GM12878 (cell line): ENCODE measurements around the gene BANP. TPM values are rescaled to one million over a fixed set of nuclear protein-coding genes. Genes with fewer than 3 reads are reported as not detected.

ENCODE experiments used
- ATAC-seq: fragments of 200-7000 bp; cut with Tn5 transposase; 3 replicates; pipeline ENCODE4 v1.9.1; 2020; ENCODE audit warnings: mild to moderate bottlenecking, moderate library complexity
- BruUV-seq: library from RNA; stranded (reverse); fragments of 400-500 nt; replicated peaks from 2 replicates; lab custom pipeline; 2021; lab: Mats Ljungman, UMichigan
- CTCF ChIA-PET: fragments of 300-600 bp; sonication (Branson Sonifier 250); formaldehyde crosslinking; extraction: SDS; loops from one replicate; lab custom pipeline; 2021; ENCODE audit warnings: inconsistent platforms; lab: Yijun Ruan, JAX
- POLR2A ChIA-PET: fragments of 350-600 bp; formaldehyde crosslinking; extraction: SDS; loops from one replicate; lab custom pipeline; 2021; ENCODE audit warnings: inconsistent platforms; lab: Charles Lee
- RAD21 ChIA-PET: fragments of 300-600 bp; sonication (Branson Sonifier 250); formaldehyde crosslinking; loops from one replicate; lab custom pipeline; 2023; ENCODE audit warnings: antibody characterized with exemption; ENCODE audit not compliant: unreplicated experiment; lab: Charles Lee
- SMC1A ChIA-PET: fragments of 300-600 bp; sonication (Branson Sonifier 250); formaldehyde crosslinking; loops from one replicate; lab custom pipeline; 2023; ENCODE audit not compliant: unreplicated experiment, uncharacterized antibody; lab: Charles Lee
- DNase-seq: peaks from one replicate; pipeline ENCODE4 v3.0.0-alpha.2; 2011; ENCODE audit warnings: low read depth, low spot score
- FAIRE-seq: peaks from 3 replicates; lab custom pipeline; 2011; peaks lifted over from hg19 to GRCh38; lab: Jason Lieb, UNC
- H2AFZ ChIP-seq: 2 replicates; pipeline ENCODE4 v1.6.0; 2011; ENCODE audit warnings: low read depth, low read length, control low read depth; ENCODE audit not compliant: control insufficient read depth
- H3K27ac ChIP-seq: 2 replicates; pipeline ENCODE4 v1.5.1; 2011; ENCODE audit warnings: control low read depth; ENCODE audit not compliant: control insufficient read depth, insufficient read depth
- H3K27me3 ChIP-seq, 2 experiments: replicated peaks in 1 of 2; 2 replicates each; pipeline versions ENCODE4 v1.6.0 to v1.6.1; 2011; ENCODE audit warnings: low read length in 1 of 2; ENCODE audit not compliant: control insufficient read depth in 2 of 2, insufficient read depth in 2 of 2
- H3K36me3 ChIP-seq, 2 experiments: 2 replicates each; pipeline ENCODE4 v1.5.1; 2011; ENCODE audit warnings: low read length in 1 of 2; ENCODE audit not compliant: control insufficient read depth in 2 of 2, insufficient read depth in 2 of 2
- H3K4me1 ChIP-seq: 2 replicates; pipeline ENCODE4 v1.6.1; 2011; ENCODE audit warnings: mild to moderate bottlenecking, low read length, moderate library complexity, mixed read lengths; ENCODE audit not compliant: control insufficient read depth, insufficient read depth
- H3K4me2 ChIP-seq: 2 replicates; pipeline ENCODE4 v1.6.0; 2011; ENCODE audit warnings: control low read depth; ENCODE audit not compliant: control insufficient read depth, insufficient read depth
- H3K4me3 ChIP-seq: fragments of 200-600 bp; sonication (generic); 2 replicates; pipeline ENCODE4 v1.5.1; 2016
- H3K79me2 ChIP-seq: 2 replicates; pipeline ENCODE4 v1.6.0; 2011; ENCODE audit warnings: low read length; ENCODE audit not compliant: control insufficient read depth, insufficient read depth
- H3K9ac ChIP-seq: 2 replicates; pipeline ENCODE4 v1.8.0; 2011; ENCODE audit warnings: low read length, control low read depth, mixed read lengths; ENCODE audit not compliant: control insufficient read depth, insufficient read depth
- H3K9me3 ChIP-seq: replicated peaks from 3 replicates; pipeline ENCODE4 v1.5.1; 2011; ENCODE audit warnings: mild to moderate bottlenecking, low read length; ENCODE audit not compliant: control insufficient read depth, insufficient read depth
- H4K20me1 ChIP-seq: 2 replicates; pipeline ENCODE4 v1.6.0; 2011; ENCODE audit not compliant: control insufficient read depth, insufficient read depth
- BCL11A ChIP-seq: IDR thresholded peaks from 2 replicates; pipeline ENCODE4 v1.6.1; 2011; ENCODE audit warnings: low read depth, low read length
- BHLHE40 ChIP-seq, 2 experiments: fragments of 450-650 bp in 1 of 2; IDR thresholded peaks; 2 replicates each; pipeline ENCODE4 v1.6.1; 2011 to 2017; ENCODE audit warnings: low read depth in 2 of 2, borderline replicate concordance in 1 of 2, improper control_type of control experiment in 1 of 2, low read length in 1 of 2, mild to moderate bottlenecking in 1 of 2
- CBFB ChIP-seq: IDR thresholded peaks from 2 replicates; pipeline ENCODE4 v1.6.1; 2016; ENCODE audit warnings: antibody characterized with exemption, low read depth
- CBX5 ChIP-seq: sonication (generic); IDR thresholded peaks from 2 replicates; pipeline ENCODE4 v1.6.1; 2016; ENCODE audit warnings: low read depth, moderate library complexity, mild to moderate bottlenecking, inconsistent platforms
- KAT2A ChIP-seq: conservative IDR thresholded peaks from 2 replicates; pipeline ENCODE4 v1.6.1; 2011; ENCODE audit warnings: low read depth, low read length; ENCODE audit not compliant: control insufficient read depth
- NFXL1 ChIP-seq: fragments of 450-650 bp; IDR thresholded peaks from 2 replicates; pipeline ENCODE4 v1.6.1; 2017; ENCODE audit warnings: antibody characterized with exemption, mild to moderate bottlenecking, borderline replicate concordance
- NR2C2 ChIP-seq: IDR thresholded peaks from 2 replicates; pipeline ENCODE4 v1.6.1; 2011; ENCODE audit warnings: borderline replicate concordance, low read depth; ENCODE audit not compliant: control insufficient read depth, insufficient read length
- NRF1 ChIP-seq: conservative IDR thresholded peaks from 2 replicates; pipeline ENCODE4 v1.6.1; 2011; ENCODE audit warnings: mild to moderate bottlenecking, low read depth, low read length, improper control_type of control experiment
- POU2F2 ChIP-seq: IDR thresholded peaks from 3 replicates; pipeline ENCODE4 v1.6.1; 2011; ENCODE audit warnings: low read depth, mild to moderate bottlenecking, low read length, borderline replicate concordance
- STAT3 ChIP-seq: IDR thresholded peaks from 2 replicates; pipeline ENCODE4 v1.6.1; 2011; ENCODE audit warnings: low read depth, low read length, improper control_type of control experiment
- YBX1 ChIP-seq: fragments of 450-650 bp; IDR thresholded peaks from 2 replicates; pipeline ENCODE4 v1.6.1; 2016; ENCODE audit warnings: antibody characterized with exemption
- ZNF207 ChIP-seq: fragments of 450-650 bp; IDR thresholded peaks from 2 replicates; pipeline ENCODE4 v1.6.1; 2014; ENCODE audit warnings: antibody characterized with exemption, mild to moderate bottlenecking, borderline replicate concordance
- WGBS: methylation state at CpG from one replicate; pipeline ENCODE4 v1.1.6; 2016; ENCODE audit warnings: low lambda C conversion rate; ENCODE audit not compliant: insufficient replicate concordance, insufficient coverage; ENCODE audit errors: missing lambda C conversion rate; 5-methylcytosine and 5-hydroxymethylcytosine counted together
- in situ Hi-C: fragments of 300-500 bp; cut with MboI; formaldehyde crosslinking; loops from 9 replicates; pipeline ENCODE4 v1.14.3; 2018; ENCODE audit warnings: mixed read lengths
- intact Hi-C: fragments of 100-400 bp; cut with micrococcal nuclease; formaldehyde crosslinking; loops from one replicate; pipeline ENCODE4 v1.14.2; 2022; ENCODE audit not compliant: unreplicated experiment
- polyA plus RNA-seq, 11 experiments: library from polyadenylated mRNA; depleted of rRNA in 4 of 11; unstranded in 6 of 11; stranded (reverse) in 5 of 11; fragments of >200 nt; fragmentation: Nextera tagmentation in 4 of 11; fragmentation: Illumina TruSeq in 1 of 11; extraction: Ambion mirVana in 4 of 11; extraction: Trizol in 1 of 11; gene quantifications; 1 replicate in 1 of 11; 2 replicates in 10 of 11; pipeline versions ENCODE4 v1.2.1 to v1.2.3, GENCODE V29; 2011 to 2016; ENCODE audit warnings: inconsistent platforms in 2 of 11, missing spikeins in 2 of 11, low read depth in 1 of 11
- total RNA-seq, 4 experiments: library from RNA; depleted of rRNA in 3 of 4; stranded (reverse); fragments of >200 nt in 3 of 4; fragmentation: Illumina TruSeq in 1 of 4; extraction: Trizol in 1 of 4; gene quantifications; 2 replicates each; pipeline versions ENCODE4 v1.2.1 to v1.2.3, GENCODE V29; 2013 to 2021
- TF ChIP-seq, protein P1 (sequence below): fragments of 450-650 bp; IDR thresholded peaks from 2 replicates; pipeline ENCODE4 v1.6.1; 2017; ENCODE audit warnings: antibody characterized with exemption, mild to moderate bottlenecking, moderate library complexity
- TF ChIP-seq, protein P2 (sequence below): fragments of 450-650 bp; formaldehyde crosslinking; IDR thresholded peaks from 2 replicates; pipeline ENCODE4 v1.4.0; 2020; ENCODE audit warnings: mild to moderate bottlenecking, moderate library complexity

Gene BANP
- total and polyA plus RNA-seq, 10 of the 15 experiments (the other 5 are each of a cell fraction or from before 2014, with no cell fraction given) = 3.9 to 21.9 (median 12.2) TPM

DNA sequence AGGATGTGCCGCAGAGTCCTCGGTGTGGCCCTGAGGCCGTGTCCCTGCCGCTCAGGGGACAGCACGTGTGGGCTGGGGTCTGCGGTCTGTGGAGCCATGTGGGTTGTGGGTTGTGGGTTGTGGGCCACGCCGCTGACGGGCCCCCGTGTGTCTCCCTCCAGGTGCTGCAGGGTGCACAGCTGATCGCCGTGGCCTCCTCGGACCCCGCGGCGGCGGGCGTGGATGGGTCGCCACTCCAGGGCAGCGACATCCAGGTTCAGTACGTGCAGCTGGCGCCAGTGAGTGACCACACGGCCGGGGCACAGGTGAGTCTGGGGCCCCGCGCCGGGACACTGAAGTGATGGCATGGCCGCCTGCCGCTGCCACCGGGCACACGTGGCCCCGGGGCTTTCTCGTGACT lies 120.7 kb downstream of the BANP start:
- FAIRE-seq = no peak

More for the DNA sequence above, 120.7 kb downstream of the BANP start:
- Histone ChIP-seq H3K9ac (no peak overlapping the region), H3K27ac (no peak overlapping the region), H4K20me1 (no peaks in the 10 kb centered on the region), H3K4me2 (no peak overlapping the region), H3K27me3 (no peaks in the 10 kb centered on the region), H3K36me3 (peaks cover 0 to 1% of the 10 kb centered on the region in 2 experiments; a peak in 3 of 4 replicates), H3K4me1 (peaks cover 19% of the 10 kb centered on the region), H3K9me3 (no peaks in the 10 kb centered on the region), H2AFZ (no peak overlapping the region), H3K79me2 (no peaks in the 10 kb centered on the region), H3K4me3 (no peak overlapping the region)
- POLR2A ChIA-PET = no interaction called here
- DNase-seq = no peak
- RAD21 ChIA-PET = no interaction called here
- BruUV-seq = no TSS peak
- ATAC-seq = no peak
- in situ Hi-C loops = no loop called here
- SMC1A ChIA-PET = no interaction called here
- CTCF ChIA-PET = no interaction called here
- no peak for TF ChIP-seq NR2C2
- no peak for TF ChIP-seq ZNF207
- TF ChIP-seq STAT3 = no peak
- no peak for TF ChIP-seq NFXL1
- TF ChIP-seq BCL11A = no peak
- no peak for TF ChIP-seq CBX5
- TF ChIP-seq KAT2A = no peak
- TF ChIP-seq, protein P1, sequence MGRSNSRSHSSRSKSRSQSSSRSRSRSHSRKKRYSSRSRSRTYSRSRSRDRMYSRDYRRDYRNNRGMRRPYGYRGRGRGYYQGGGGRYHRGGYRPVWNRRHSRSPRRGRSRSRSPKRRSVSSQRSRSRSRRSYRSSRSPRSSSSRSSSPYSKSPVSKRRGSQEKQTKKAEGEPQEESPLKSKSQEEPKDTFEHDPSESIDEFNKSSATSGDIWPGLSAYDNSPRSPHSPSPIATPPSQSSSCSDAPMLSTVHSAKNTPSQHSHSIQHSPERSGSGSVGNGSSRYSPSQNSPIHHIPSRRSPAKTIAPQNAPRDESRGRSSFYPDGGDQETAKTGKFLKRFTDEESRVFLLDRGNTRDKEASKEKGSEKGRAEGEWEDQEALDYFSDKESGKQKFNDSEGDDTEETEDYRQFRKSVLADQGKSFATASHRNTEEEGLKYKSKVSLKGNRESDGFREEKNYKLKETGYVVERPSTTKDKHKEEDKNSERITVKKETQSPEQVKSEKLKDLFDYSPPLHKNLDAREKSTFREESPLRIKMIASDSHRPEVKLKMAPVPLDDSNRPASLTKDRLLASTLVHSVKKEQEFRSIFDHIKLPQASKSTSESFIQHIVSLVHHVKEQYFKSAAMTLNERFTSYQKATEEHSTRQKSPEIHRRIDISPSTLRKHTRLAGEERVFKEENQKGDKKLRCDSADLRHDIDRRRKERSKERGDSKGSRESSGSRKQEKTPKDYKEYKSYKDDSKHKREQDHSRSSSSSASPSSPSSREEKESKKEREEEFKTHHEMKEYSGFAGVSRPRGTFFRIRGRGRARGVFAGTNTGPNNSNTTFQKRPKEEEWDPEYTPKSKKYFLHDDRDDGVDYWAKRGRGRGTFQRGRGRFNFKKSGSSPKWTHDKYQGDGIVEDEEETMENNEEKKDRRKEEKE = no peak
- no peak for TF ChIP-seq BHLHE40 (IDR thresholded peaks at IDR 0.05; ENCODE audit: borderline replicate concordance in 1 of 2, low read depth in 2 of 2, low read length in 1 of 2)
- TF ChIP-seq POU2F2 = no peak
- no peak for TF ChIP-seq NRF1
- TF ChIP-seq CBFB = no peak
- no peak for TF ChIP-seq YBX1
- TF ChIP-seq, protein P2, sequence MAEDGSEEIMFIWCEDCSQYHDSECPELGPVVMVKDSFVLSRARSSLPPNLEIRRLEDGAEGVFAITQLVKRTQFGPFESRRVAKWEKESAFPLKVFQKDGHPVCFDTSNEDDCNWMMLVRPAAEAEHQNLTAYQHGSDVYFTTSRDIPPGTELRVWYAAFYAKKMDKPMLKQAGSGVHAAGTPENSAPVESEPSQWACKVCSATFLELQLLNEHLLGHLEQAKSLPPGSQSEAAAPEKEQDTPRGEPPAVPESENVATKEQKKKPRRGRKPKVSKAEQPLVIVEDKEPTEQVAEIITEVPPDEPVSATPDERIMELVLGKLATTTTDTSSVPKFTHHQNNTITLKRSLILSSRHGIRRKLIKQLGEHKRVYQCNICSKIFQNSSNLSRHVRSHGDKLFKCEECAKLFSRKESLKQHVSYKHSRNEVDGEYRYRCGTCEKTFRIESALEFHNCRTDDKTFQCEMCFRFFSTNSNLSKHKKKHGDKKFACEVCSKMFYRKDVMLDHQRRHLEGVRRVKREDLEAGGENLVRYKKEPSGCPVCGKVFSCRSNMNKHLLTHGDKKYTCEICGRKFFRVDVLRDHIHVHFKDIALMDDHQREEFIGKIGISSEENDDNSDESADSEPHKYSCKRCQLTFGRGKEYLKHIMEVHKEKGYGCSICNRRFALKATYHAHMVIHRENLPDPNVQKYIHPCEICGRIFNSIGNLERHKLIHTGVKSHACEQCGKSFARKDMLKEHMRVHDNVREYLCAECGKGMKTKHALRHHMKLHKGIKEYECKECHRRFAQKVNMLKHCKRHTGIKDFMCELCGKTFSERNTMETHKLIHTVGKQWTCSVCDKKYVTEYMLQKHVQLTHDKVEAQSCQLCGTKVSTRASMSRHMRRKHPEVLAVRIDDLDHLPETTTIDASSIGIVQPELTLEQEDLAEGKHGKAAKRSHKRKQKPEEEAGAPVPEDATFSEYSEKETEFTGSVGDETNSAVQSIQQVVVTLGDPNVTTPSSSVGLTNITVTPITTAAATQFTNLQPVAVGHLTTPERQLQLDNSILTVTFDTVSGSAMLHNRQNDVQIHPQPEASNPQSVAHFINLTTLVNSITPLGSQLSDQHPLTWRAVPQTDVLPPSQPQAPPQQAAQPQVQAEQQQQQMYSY (CRISPR knock-in tag) = no peak
- intact Hi-C loops = no loop called here
- 91% methylated on average over 33 of the region's 33 CpGs for WGBS
